ENCODE data around the gene GNPTAB. TPM values are rescaled to one million over a fixed set of nuclear protein-coding genes. Genes with fewer than 3 reads are reported as not detected.
A peak's percentile ranks its signal among the peaks of the same experiment; 100 is the strongest.

GNPTAB gene
- total RNA-seq, 1 experiment from 2014 or later = 26.5 TPM

GRCh38 chr12:101697197-101697929, 133.4 kb downstream of the GNPTAB start, which contains the start of gene CHPT1:
Gene CHPT1 (plus strand): TSS chr12:101697640. CDS start chr12:101697862, 222 bp downstream.
- no peaks in the 10 kb centered on the region for H3K9me3 ChIP-seq (ENCODE audit: insufficient read depth, low read depth)
- no peaks in the 10 kb centered on the region for H3K36me3 ChIP-seq (ENCODE audit: low read depth)
- no TSS peak for BruUV-seq (replicated peaks)
- peak within 1 kb of the TSS; percentile 78 for H3K4me3 ChIP-seq
- H3K4me1 ChIP-seq (replicated peaks; ENCODE audit: insufficient read depth) = peaks cover 27% of the 10 kb centered on the region
- CTCF ChIA-PET = interaction anchor here (0.5 kb wide), 1 partner anchor 62 kb away, joined by 3 read pairs; no protein-coding TSS in a partner anchor
- no peaks in the 10 kb centered on the region for H3K9me2 ChIP-seq (ENCODE audit: insufficient read depth)
- peak within 1 kb of the TSS; percentile 84 for H3K4me2 ChIP-seq
- H3K27ac ChIP-seq = no peak within 1 kb of the TSS
- peak within 1 kb of the TSS; percentile 85 for H2AFZ ChIP-seq
- peak; percentile 49 to 57 for DNase-seq
- POLR2A ChIA-PET (ENCODE audit: unreplicated experiment) = no interaction called here
- intact Hi-C loops (cut with micrococcal nuclease; ENCODE audit: unreplicated experiment) = no loop called here
- H3F3A ChIP-seq (ENCODE audit: insufficient read depth, low read depth) = peaks cover 8% of the 10 kb centered on the region; the same call in 1 of the 2 replicates
- H3K27me3 ChIP-seq (ENCODE audit: insufficient read depth, low read depth) = no peaks in the 10 kb centered on the region
- TF ChIP-seq CTCF (conservative IDR thresholded peaks at IDR 0.05) = no peak
- no peak for TF ChIP-seq EZH2 (IDR thresholded peaks at IDR 0.05; ENCODE audit: low read depth)
- H3K79me2 ChIP-seq (ENCODE audit: low read depth) = peaks cover 11% of the 10 kb centered on the region; the same call in 1 of the 2 replicates
- no peaks in the 10 kb centered on the region for H4K20me1 ChIP-seq (ENCODE audit: insufficient read depth)

DNA sequence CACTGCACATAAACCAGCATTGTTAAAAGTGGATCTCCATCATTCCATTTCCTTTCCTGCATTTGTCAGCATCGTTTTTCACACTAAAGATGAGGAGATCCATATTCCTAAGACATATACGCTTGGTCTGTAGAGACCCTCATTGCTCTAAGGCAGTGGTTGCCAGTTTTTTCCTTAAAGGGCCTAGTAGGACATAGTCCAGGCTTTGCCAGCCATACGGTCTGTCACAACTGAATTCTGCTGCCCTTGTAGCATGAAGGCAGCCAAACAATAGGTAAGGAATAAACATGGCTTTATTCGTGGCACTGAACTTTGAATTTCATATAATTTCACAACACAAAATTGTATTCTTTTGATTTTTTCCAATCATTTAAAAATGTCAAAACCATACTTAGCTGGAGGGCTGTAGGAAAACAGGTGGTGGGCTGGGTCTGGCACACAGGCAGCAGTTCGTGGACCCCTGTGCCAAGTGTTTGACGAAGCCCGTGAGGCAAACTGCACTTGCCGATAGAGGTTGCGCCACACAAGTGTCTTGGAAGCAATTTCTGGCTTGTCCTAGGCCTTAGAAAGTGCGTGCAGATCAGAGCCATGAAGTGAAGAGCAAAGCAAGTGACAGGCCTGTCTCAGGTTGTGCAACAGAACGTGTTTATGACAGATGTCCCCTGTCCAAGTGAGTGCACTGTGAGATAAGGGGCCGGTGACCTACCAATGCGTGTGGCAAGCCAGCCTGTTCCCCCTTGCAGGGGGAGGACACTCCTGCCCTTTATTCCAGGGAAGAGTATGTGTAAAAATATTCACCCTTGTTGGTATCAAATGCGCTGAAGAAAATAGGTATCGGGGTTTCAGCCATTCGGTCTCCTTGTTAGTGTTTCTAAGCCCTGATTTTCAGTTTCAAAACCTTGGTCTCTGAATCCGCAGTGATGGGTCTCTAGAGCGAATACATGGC, 134.2 kb downstream of the GNPTAB start:
- no peaks in the 10 kb centered on the region for H3K9me3 ChIP-seq (ENCODE audit: insufficient read depth, low read depth)
- ChIA-PET CTCF (interaction anchor here (0.5 kb wide), 1 partner anchor 63 kb away, joined by 3 read pairs; no protein-coding TSS in a partner anchor), POLR2A (ENCODE audit: unreplicated experiment) (no interaction called here)
- H2AFZ ChIP-seq = peak overlapping the region; percentile 82; the same call in 1 of the 2 replicates
- H3K27ac ChIP-seq = no peak overlapping the region
- no peaks in the 10 kb centered on the region for H3K9me2 ChIP-seq (ENCODE audit: insufficient read depth)
- H3K79me2 ChIP-seq (ENCODE audit: low read depth) = peaks cover 11% of the 10 kb centered on the region; the same call in 1 of the 2 replicates
- intact Hi-C loops (cut with micrococcal nuclease; ENCODE audit: unreplicated experiment) = no loop called here
- no peak for DNase-seq
- no TSS peak for BruUV-seq (replicated peaks)
- no peaks in the 10 kb centered on the region for H4K20me1 ChIP-seq (ENCODE audit: insufficient read depth)
- H3K36me3 ChIP-seq (ENCODE audit: low read depth) = no peaks in the 10 kb centered on the region
- H3F3A ChIP-seq (ENCODE audit: insufficient read depth, low read depth) = peaks cover 8% of the 10 kb centered on the region; the same call in 1 of the 2 replicates
- no peak for TF ChIP-seq CTCF (conservative IDR thresholded peaks at IDR 0.05)
- TF ChIP-seq EZH2 (IDR thresholded peaks at IDR 0.05; ENCODE audit: low read depth) = no peak
- peak overlapping the region; percentile 78; the same call in 1 of the 2 replicates for H3K4me3 ChIP-seq
- H3K4me2 ChIP-seq = peak overlapping the region; percentile 80
- H3K4me1 ChIP-seq (replicated peaks; ENCODE audit: insufficient read depth) = peaks cover 27% of the 10 kb centered on the region
- no peaks in the 10 kb centered on the region for H3K27me3 ChIP-seq (ENCODE audit: insufficient read depth, low read depth)

GRCh38 chr12:101695706-101696105, 135.1 kb downstream of the GNPTAB start:
- intact Hi-C loops (cut with micrococcal nuclease; ENCODE audit: unreplicated experiment) = no loop called here
- Histone ChIP-seq H3K4me3 (no peak overlapping the region), H3K4me1 (replicated peaks; ENCODE audit: insufficient read depth) (peaks cover 27% of the 10 kb centered on the region), H3K79me2 (ENCODE audit: low read depth) (peaks cover 11% of the 10 kb centered on the region; the same call in 1 of the 2 replicates), H3K36me3 (ENCODE audit: low read depth) (no peaks in the 10 kb centered on the region), H3K27me3 (ENCODE audit: insufficient read depth, low read depth) (no peaks in the 10 kb centered on the region), H3K27ac (no peak overlapping the region), H3K9me2 (ENCODE audit: insufficient read depth) (no peaks in the 10 kb centered on the region), H4K20me1 (ENCODE audit: insufficient read depth) (no peaks in the 10 kb centered on the region), H3F3A (ENCODE audit: insufficient read depth, low read depth) (peaks cover 8% of the 10 kb centered on the region; the same call in 1 of the 2 replicates), H3K9me3 (ENCODE audit: insufficient read depth, low read depth) (no peaks in the 10 kb centered on the region), H2AFZ (no peak overlapping the region), H3K4me2 (peak overlapping the region; percentile 10; the same call in 1 of the 2 replicates)
- TF ChIP-seq CTCF (conservative IDR thresholded peaks at IDR 0.05) = no peak
- no peak for TF ChIP-seq EZH2 (IDR thresholded peaks at IDR 0.05; ENCODE audit: low read depth)
- ChIA-PET POLR2A (ENCODE audit: unreplicated experiment) (no interaction called here), CTCF (interaction anchor here (0.7 kb wide), 1 partner anchor 26 kb away, joined by 3 read pairs; no protein-coding TSS in a partner anchor)
- BruUV-seq (replicated peaks) = no TSS peak
- DNase-seq = peak in 1 of 2 experiments; percentile 78

All from PC-9 (cell line).